Endothelial cell of hepatic sinusoid (primary cell): ENCODE measurements around the gene SLC7A6OS.

Experiments used
- in situ Hi-C: cut with HindIII; loops from 2 replicates; pipeline ENCODE4 v1.10.0; 2017; ENCODE audit warnings: low sequenced_read_pairs

Gene SLC7A6OS

DNA sequence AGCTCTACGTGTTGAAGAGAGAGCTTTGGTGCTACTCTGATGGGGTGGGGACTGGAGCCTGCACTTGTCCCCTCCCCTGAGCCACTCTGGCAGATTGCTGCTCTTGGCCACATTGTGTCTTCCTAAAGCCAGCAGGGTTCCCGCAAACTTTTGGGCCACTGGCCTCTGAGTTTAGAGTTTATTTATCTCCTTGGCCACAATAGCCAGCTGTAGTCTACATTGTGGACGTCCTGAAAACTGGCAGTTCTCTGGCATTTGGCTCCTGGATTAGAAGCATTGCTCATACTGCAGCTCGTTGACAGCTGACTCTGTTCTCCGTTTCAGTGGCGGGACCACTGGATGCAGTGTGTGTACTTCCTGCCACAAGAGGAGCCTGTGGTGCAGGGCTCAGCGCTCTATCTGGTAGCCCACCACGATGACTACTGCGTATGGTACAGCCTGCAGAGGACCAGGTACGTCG, 34.6 kb upstream of the SLC7A6OS start:
- in situ Hi-C loops = no loop called here

GRCh38 chr16:68344252-68344651, 33.5 kb upstream of the SLC7A6OS start:
- in situ Hi-C loops = no loop called here

GRCh38 chr16:68343137-68343536, 32.4 kb upstream of the SLC7A6OS start:
- in situ Hi-C loops = no loop called here

DNA sequence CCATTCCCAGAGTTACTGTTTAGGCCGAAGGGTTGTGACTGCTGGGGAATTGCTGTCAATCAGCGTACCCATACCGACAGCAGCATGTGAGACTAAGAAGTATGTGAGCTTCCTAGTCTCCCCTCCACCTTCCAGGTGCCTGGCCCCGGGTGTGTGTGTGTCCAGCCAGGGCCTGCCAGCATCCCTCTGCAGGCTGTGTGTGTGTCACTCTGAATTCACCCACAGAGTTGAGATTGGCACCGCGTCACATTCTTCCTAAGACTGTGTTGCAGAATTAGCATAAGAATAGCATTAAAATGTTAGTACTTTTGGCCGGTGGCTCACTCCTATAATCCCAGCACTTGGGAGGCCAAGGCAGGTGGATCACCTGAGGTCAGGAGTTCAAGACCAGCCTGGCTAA, 31.9 kb upstream of the SLC7A6OS start:
- in situ Hi-C loops = no loop called here

GRCh38 chr16:68339214-68339613, 28.5 kb upstream of the SLC7A6OS start:
- in situ Hi-C loops = no loop called here

DNA sequence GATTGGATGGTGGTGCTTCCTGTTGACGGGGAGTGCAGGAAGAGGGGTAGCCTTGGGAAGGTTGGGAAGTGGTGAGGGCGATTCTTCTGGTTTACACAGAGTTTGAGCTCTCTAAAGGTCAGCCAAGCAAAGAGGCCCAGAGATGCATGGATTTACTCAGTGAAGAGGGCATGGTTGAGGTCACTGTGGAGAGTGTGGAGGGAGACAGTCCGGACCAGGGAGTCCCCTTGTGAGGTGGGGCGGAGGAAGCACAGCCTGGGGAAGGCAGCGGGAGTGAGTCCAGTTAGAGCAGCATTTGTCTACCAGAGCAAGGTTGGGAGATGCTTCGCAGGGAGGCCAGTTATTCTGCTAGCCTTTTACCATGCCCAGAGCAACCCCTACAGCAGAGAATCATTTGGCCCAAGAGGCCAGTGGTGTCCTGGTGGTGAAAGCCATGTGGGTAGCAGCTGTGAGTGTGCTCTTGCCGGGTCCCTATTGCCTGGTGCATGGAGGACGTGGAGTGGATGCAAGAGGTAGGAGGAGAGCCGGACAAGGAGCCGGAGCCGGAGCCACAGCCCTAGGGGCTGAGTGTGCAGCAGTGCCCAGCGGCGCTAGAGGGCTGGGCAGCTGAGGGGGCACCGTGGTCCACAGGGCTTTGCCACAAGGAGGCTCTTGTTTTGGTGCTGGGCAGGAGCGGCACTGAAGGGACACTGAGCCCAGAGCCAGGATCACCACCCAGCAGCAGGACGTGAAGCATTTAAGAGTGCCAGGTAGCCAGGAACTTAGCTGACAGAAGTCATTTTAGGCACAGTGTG, 27.8 kb upstream of the SLC7A6OS start:
- in situ Hi-C loops = no loop called here

- in situ Hi-C loops = no loop called here
These were observed 24.4 kb upstream of the SLC7A6OS start for GRCh38 chr16:68335175-68335574.

GRCh38 chr16:68332411-68333121, 21.8 kb upstream of the SLC7A6OS start:
- in situ Hi-C loops = loop anchor here (5.0 kb wide), 1 partner anchor 85 kb away; the partner anchor contains the start of gene PLA2G15

GRCh38 chr16:68331879-68332410, 21.2 kb upstream of the SLC7A6OS start:
- in situ Hi-C loops = loop anchor here (5.0 kb wide), 1 partner anchor 85 kb away; the partner anchor contains the start of gene PLA2G15

DNA sequence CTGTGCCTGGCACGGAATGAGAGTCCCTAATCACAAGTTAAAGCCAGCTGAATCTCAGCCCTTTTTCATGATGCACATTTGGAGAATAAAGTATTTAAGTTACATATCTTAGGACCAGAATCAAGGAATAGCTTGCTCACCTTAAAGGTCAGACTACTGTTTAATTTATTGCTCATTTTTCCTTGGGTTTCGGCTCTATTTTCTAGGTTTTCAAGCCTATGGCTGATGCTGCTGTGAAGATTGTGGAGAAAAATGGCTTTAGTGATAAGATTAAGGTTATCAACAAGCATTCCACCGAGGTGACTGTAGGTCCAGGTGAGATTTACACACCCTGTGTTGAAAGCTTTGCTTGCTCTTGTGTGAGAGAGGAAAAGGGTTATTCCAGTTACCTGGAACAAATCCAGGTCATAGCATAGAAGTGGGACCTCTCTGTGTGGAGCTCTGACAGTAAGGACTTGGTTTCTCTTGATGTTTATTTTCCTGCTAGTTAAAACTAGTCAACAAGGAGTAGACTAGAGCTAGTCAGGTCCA, 18.2 kb upstream of the SLC7A6OS start:
- in situ Hi-C loops = no loop called here

DNA sequence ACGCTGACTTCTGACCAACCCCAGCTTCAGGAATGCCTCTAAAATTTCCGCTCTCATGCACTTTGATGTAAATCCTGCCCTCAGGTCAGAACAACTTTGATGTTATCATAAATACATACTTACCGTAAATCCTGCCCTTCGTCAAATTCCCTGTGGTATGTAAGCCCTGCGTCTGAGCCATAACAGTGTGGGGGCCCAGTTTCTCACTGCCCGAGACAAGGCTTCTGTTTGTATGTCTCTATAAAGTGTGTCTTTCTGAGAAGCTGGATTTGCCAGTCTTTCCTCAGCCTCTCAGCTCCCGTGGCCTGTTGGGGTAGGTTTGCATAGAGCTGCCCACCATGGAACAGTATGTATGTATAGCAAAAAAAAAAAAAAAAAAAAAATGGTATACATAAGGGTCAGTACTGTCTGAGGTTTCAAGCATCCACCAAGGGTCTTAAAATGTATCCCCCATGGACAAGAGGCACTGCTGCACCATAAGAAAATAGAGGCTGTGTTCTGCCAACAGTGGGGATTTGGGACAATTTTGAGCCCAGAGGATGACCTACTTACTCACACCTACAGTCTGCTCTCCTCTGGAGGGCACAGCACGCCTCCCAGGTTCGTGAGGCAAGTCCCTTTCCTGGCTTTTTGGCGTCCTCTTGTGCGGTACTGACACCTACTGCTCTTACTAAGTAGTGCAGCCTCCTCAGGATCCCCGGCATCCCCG, 17.6 kb upstream of the SLC7A6OS start:
- in situ Hi-C loops = no loop called here

GRCh38 chr16:68324780-68325357, 14.1 kb upstream of the SLC7A6OS start:
- in situ Hi-C loops = no loop called here

- in situ Hi-C loops = no loop called here
These were observed 13.6 kb upstream of the SLC7A6OS start for GRCh38 chr16:68324336-68324735.

GRCh38 chr16:68319185-68319908, 8.6 kb upstream of the SLC7A6OS start:
- in situ Hi-C loops = no loop called here

- in situ Hi-C loops = no loop called here
These were observed 2.4 kb upstream of the SLC7A6OS start for GRCh38 chr16:68313116-68313515.

DNA sequence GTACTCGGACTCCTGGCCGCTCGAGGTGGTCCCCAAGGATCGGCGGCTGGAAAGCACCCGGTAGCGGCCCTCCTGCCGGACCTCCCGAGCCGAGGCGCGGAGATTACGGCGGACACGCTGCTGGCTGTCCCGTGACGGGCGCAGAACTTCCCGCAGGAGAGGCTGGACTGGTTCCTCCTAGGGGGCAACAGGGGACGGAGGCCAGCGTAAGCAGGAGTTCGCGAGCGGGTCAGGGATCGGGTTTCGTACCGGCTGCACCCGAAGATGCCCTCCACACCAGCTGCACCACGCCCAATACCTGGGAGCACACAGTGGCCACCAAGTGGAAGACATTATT, 341 bp downstream of the SLC7A6OS start:
- in situ Hi-C loops = no loop called here

DNA sequence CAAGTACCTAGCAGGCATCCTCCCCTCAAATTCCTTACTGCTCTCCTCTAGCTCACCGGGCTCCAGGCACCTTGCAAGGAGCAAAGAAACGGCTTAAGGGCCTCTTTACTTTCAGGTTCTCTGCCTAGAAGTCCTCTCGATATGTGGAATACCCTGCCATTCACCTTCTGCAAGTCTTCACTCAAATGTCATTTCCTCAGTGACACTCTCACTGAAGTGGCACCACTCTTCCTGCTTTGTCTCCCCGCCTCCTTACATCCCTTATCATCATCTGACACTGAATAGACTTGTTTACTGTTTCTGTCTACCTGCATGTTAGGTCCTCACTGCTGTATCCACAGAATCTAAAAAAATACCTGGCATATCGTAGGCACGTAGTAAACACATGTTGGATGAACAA, 947 bp downstream of the SLC7A6OS start:
- in situ Hi-C loops = no loop called here

- in situ Hi-C loops = no loop called here
These were observed 4.1 kb downstream of the SLC7A6OS start for GRCh38 chr16:68306633-68307032.

GRCh38 chr16:68300734-68301459, 9.8 kb downstream of the SLC7A6OS start:
- in situ Hi-C loops = no loop called here
